Measurements from ENCODE around the gene RAB1B.

GRCh38 chr11:66243782-66244535 lies 24.5 kb upstream of the RAB1B start:
- no peak for TF ChIP-seq CTCF (IDR thresholded peaks at IDR 0.05)
- TF ChIP-seq POLR2A (IDR thresholded peaks at IDR 0.05), result no peak
- TF ChIP-seq EP300 (IDR thresholded peaks at IDR 0.05), result no peak
